ENCODE measurements around the gene SERPING1. TPM values are rescaled to one million over a fixed set of nuclear protein-coding genes. Genes with fewer than 3 reads are reported as not detected.

SERPING1 gene
- total RNA-seq: not detected

GRCh38 chr11:57597461-57597915 lies at the start of gene SERPING1:
Gene SERPING1 (plus strand): TSS chr11:57597685. CDS start chr11:57598271, 586 bp downstream.
- ChIA-PET CTCF (no interaction called here), POLR2A (interaction anchor here (0.6 kb wide), 1 partner anchor 178 kb away, joined by 5 read pairs; no protein-coding TSS in a partner anchor)

DNA sequence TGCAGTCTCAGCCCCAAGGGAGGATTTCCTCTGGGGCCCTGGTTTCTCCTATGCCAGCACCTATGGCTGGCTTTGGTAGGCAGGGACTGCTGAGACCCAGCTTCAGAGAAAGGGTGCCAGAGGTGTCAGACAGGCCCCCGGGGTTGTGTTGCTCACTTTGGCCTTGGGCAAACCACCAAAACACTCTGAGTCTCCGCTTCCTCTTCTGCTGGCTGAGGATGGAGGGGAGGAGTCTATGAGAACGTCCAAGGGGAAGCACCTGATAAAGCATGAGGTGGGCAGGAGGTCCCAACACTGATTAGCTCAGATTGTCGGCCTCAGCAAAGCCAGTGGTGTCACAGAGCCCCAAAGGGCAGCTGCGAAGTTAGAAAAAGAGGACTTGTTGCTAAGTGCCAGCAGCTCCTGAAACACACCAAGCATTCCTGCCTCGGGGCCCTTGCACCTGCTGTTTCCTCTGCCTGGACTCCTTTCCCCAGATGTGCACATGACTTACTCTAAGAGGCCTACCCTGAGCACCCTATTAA lies 49.6 kb upstream of the SERPING1 start:
- ChIA-PET CTCF (interaction anchor here (0.9 to 1.6 kb wide), 4 partner anchors 10 to 90 kb away, joined by 3 to 7 read pairs (median 4); partner anchors contain the start of gene UBE2L6), POLR2A (interaction anchor here (0.5 kb wide), 1 partner anchor 1025 kb away, joined by 6 read pairs; no protein-coding TSS in a partner anchor)

DNA sequence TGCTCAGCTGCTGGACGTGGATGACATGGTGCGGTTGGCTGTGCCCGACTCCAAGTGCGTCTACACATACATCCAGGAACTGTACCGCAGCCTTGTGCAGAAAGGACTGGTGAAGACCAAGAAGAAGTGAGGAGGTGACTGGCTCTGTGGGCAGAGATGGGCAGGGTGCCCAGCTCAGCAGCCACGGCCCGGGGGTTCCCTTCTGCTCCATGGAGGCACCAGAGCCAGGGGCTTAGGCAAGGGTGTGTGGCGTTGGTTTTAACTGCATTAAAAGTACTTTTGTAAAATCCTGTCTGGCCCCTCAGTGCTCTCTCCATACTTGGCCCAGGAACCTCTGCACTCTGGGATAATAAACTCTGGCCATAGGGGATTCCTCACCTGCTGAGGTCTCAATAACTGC lies 47.5 kb upstream of the SERPING1 start:
- ChIA-PET POLR2A (no interaction called here), CTCF (interaction anchor here (1.6 kb wide), 1 partner anchor 8 kb away, joined by 4 read pairs; no protein-coding TSS in a partner anchor)

- CTCF ChIA-PET: no interaction called here
Measured at GRCh38 chr11:57551941-57552340, 45.5 kb upstream of the SERPING1 start.

GRCh38 chr11:57552479-57552878 lies 45.0 kb upstream of the SERPING1 start:
- ChIA-PET POLR2A (no interaction called here), CTCF (no interaction called here)

More at GRCh38 chr11:57551941-57552340, 45.5 kb upstream of the SERPING1 start:
- POLR2A ChIA-PET: no interaction called here

DNA sequence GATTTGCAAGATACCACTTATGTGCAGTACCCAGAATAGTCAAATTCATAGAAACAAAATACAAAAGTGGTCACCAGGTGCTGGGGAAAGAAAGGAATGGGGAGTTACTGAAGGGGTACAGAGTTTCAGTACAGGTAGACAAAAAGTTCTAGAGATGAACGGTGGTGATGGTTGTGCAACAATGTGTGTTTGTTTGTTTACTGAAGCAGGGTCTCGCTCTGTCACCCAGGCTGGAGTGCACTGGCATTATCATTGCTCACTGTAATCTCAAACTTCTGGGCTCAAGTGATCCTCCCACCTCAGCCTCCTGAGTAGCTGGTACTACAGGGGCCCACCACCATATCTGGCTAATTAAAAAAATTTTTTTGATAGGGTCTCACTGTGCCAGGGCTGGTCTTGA lies 42.1 kb upstream of the SERPING1 start:
- ChIA-PET POLR2A (no interaction called here), CTCF (interaction anchor here (0.9 to 1.0 kb wide), 2 partner anchors 10 to 13 kb away, joined by 3 read pairs; no protein-coding TSS in a partner anchor)

DNA sequence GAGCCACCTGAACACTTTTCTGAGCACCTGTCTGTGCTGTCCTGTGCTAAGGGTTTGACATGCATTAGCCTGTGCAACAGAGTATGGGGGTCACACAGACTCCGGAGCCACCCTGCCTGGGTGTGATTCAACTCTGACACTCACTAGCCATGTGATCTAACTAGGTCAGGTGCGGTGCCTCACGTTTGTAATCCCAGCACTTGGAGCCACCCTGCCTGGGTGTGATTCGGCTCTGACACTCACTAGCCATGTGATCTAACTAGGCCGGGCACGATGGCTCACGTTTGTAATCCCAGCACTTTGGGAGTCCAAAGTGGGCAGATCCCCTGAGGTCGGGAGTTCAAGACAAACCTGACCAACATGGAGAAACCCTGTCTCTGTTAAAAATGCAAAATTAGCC lies 41.4 kb upstream of the SERPING1 start:
- CTCF ChIA-PET: interaction anchor here (0.9 kb wide), 2 partner anchors 12 kb away, joined by 3 to 4 read pairs; no protein-coding TSS in a partner anchor

DNA sequence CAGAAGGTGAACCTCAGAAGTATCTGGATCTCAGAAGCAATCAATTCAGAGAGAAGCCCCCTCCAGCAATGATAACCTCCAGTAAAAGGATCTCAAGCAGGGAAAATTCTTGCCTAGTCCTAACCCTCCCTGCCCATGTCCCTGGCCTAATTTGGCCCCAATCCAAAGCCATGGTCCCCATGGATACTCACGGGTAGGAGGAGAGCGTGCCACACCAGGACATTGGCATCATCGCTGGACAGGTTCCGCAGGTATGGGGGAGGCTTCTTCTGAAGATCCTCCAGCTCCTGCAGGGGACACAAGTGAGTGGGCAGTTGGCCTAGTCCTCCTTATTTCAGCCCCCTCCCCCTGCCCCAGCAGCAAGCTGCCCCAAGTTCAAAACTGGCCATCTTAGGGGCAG lies 37.3 kb upstream of the SERPING1 start:
- ChIA-PET POLR2A (interaction anchor here (0.5 kb wide), 1 partner anchor 15 kb away, joined by 3 read pairs; no protein-coding TSS in a partner anchor), CTCF (interaction anchor here (0.6 kb wide), 1 partner anchor 207 kb away, joined by 3 read pairs; no protein-coding TSS in a partner anchor)

More for the DNA sequence above, 41.4 kb upstream of the SERPING1 start:
- POLR2A ChIA-PET: no interaction called here

DNA sequence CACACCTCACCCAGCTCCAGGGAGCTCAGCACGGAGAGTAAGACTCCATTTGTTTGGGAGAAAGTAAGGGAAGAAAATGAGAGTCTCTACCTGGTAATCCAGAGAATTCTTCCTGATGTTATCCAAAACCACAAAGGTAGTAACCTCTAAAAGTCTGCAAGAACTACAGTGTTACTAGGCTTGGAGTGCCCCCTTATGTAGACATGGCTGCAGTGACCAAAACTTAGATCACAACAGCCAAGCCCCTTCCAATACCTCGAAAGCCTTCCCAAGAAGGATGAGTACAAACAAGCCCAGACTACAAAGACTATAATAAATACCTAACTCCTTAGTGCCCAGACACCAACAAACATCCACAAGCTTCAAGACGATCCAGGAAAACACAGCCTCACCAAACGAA lies 34.9 kb upstream of the SERPING1 start:
- CTCF ChIA-PET: interaction anchor here (1.9 kb wide), 1 partner anchor 82 kb away, joined by 5 read pairs; no protein-coding TSS in a partner anchor
- POLR2A ChIA-PET: interaction anchor here (0.6 to 0.7 kb wide), 2 partner anchors 86 to 97 kb away, joined by 4 to 5 read pairs; no protein-coding TSS in a partner anchor

DNA sequence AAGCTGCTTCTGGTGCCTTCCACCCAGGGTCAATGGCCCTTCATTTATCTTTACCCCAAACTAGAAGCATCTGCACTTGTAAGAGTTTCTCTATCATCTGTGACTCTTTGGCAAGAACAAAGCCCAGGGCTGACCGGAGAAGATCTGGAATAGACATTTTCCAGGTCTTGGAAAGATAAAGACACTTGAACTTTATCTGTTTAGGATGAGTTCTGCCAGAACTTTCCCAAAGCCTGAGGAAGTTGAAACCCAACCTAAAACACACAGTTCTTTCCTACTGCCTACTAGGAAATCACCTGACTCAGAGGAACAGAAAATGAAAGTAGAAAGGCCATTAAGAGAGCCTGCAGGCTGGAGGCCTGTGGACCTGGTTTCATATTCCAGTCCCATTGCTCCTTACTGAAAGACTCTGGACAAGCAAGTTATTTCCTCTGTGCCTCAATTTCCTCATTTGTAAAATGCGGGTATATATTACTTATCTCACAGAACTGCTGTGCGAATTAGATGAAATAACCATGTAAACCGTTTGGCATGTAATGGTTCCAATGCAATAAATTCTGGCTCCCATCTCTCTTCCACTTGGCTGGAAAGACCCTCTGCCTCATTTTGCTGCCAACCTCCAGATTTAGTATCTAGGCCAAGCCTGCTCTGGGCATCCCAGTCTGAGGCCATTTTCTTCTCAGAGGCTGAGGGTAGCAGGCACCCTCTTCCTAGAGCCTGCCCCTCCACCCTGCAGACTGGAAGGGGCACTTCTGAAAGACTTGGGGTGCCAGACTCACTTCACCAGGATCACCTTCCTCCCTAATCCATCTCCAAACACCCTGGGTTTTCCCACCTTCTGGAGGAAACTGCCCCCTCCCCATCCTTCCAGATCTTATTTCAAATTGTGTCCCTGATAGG lies 31.2 kb upstream of the SERPING1 start:
- POLR2A ChIA-PET: interaction anchor here (1.0 to 1.3 kb wide), 3 partner anchors 9 to 79 kb away, joined by 3 read pairs; no protein-coding TSS in a partner anchor
- CTCF ChIA-PET: interaction anchor here (1.3 to 3.5 kb wide), 2 partner anchors 59 to 79 kb away, joined by 3 to 38 read pairs; no protein-coding TSS in a partner anchor

DNA sequence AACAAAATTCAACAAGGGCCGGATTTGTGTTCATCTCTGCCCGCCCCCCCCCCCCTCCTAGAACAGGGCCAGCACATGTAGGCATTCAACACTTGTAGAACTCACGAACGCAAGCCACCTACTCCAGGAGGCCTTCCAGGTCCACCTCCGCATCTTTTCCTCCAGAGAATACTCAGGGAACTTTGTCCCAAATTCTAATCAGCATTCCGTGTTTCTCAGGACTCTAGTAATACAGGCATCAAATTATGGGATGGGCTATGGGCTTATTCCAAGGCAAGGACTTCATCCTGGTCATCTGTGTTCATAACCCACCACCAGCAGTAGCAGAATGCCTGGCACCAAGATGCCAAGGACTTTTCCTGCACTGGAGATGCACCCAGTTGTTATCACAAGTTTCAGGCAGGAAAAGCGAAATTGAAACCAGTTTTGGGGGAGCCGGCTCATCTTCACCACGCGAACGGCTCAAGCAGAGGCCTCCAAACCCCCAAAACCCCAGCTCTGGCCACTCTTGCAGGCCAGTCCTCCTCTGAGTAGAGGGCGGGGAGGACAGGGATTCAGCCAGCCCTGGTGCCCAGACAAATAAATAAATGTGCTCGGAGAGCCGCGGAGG lies 30.5 kb upstream of the SERPING1 start:
- ChIA-PET CTCF (interaction anchor here (1.1 to 3.5 kb wide), 10 partner anchors 19 to 145 kb away, joined by 3 to 47 read pairs (median 6); partner anchors contain the start of genes MED19 and TMX2), POLR2A (interaction anchor here (0.8 to 1.3 kb wide), 4 partner anchors 72 to 234 kb away, joined by 3 to 5 read pairs (median 3); no protein-coding TSS in a partner anchor)

DNA sequence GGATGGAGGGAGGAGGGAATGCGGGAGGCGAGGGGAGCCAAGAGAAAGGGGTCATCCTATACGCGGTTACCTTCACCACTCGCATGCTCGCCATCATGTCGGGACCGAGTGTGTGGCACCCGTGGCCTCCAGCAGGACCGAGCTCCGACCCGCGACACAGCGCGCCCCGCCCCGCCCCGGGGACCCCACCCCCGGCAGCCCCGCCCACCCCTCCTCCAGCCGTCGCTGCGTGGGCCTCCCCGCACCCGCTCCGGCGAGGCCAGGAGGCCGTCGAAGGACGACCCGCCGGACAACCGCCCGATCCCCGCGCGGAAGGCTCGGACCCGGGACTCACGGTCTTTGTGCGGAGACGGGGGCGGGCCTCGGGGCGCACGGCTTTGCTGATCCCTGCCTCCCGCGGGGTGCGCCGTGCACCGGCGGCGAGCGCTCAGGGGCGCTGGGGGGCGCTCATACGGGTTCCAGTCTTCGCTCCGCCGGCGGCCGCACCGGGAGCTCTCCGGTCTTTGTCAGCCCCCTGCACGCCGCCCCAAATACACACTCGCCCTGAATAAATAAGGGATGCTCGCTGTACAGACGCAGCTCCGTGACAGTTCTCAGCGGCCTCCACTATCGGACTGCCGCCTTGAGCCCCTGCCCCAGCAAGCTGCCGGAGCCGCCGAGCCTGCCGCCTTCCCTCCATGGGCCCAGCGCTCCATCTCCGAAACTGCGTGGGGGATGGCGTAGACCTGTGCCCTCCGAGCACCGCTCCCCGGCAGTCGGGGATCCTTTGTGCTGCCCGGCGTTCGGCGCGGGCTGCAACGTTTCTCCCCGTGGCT lies 29.8 kb upstream of the SERPING1 start, which contains the start of gene UBE2L6:
TSS of gene UBE2L6 (minus strand) at position 158 of the 815 bp plus-strand sequence. CDS start at position 97, 61 bp downstream.
- ChIA-PET CTCF (interaction anchor here (0.8 to 3.5 kb wide), 19 partner anchors 11 to 233 kb away, joined by 3 to 47 read pairs (median 4); partner anchors contain the start of genes MED19 and TMX2), POLR2A (interaction anchor here (0.8 to 1.5 kb wide), 5 partner anchors 71 to 233 kb away, joined by 3 to 5 read pairs (median 3); partner anchors contain the start of gene SSRP1)

DNA sequence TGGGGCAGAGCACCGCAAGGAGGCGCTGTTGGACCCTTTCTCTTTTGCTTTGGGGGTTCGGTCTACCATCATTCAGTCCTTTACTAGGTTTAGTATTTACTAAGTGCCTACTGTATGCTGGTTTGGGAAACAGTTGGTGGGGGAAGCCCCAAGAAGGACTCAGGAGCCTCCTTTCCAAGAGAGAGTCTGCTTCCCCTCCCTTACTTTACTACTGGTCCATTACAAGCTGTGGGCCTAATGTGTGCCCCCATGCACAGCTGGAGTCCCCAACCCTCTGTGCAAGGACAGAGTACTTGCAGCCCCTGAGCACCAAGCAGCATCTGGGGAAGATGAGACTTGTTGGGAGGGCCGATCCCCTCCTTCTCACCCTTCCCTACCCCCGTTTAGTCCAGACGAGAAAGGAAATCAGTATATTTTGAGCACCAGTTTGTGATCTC lies 29.1 kb upstream of the SERPING1 start:
- ChIA-PET POLR2A (interaction anchor here (1.2 to 1.5 kb wide), 2 partner anchors 79 to 233 kb away, joined by 3 read pairs; partner anchors contain the start of gene SSRP1), CTCF (interaction anchor here (0.6 to 3.5 kb wide), 20 partner anchors 12 to 233 kb away, joined by 3 to 47 read pairs (median 4); partner anchors contain the start of genes MED19 and TMX2)

DNA sequence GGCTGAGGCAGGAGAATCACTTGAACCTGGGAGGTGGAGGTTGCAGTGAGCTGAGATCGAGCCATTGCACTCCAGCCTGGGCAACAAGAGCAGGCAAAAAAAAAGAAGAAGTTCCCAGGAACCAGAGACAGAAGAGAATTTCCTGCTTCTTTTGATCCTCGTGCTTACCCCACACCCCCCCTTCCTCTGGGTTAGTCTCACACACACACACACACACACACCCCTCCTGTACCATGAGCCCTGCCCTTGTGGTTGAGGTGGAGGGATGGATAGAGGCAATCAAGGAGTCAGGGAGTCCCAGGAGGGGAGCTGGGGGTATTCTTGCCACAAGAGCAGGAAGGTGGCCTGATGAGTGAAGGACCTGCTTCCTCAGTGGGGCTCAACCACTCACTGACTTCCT lies 25.9 kb upstream of the SERPING1 start:
- CTCF ChIA-PET: interaction anchor here (0.7 to 1.4 kb wide), 2 partner anchors 72 to 73 kb away, joined by 3 to 7 read pairs; no protein-coding TSS in a partner anchor
- POLR2A ChIA-PET: interaction anchor here (0.7 kb wide), 1 partner anchor 55 kb away, joined by 3 read pairs; no protein-coding TSS in a partner anchor

DNA sequence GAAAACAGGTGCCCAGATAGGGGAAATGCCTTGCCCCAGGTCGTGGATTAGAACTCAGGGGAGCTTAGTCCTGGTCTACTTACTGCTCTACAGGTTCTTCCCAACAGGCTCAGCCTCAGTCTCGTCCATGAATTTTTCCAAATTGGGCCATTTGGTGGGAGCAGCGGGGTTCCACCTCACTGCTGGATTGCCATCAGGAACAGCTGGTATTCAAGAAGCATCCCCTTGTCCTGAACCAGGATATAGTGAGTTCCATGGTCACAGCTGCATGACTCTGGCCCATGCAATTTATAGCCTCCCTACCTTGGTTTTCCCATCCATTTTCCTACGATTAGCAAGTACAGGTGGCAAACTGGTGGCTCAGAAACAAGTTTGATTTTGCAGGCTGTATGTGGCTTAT lies 23.4 kb upstream of the SERPING1 start:
- POLR2A ChIA-PET: no interaction called here
- CTCF ChIA-PET: interaction anchor here (0.8 kb wide), 1 partner anchor 68 kb away, joined by 3 read pairs; no protein-coding TSS in a partner anchor

GRCh38 chr11:57584341-57584740 lies 13.1 kb upstream of the SERPING1 start:
- ChIA-PET CTCF (interaction anchor here (1.1 to 1.9 kb wide), 2 partner anchors 12 to 60 kb away, joined by 3 to 7 read pairs; no protein-coding TSS in a partner anchor), POLR2A (no interaction called here)

- CTCF ChIA-PET: no interaction called here
Measured at GRCh38 chr11:57585301-57585700, 12.2 kb upstream of the SERPING1 start.

More at GRCh38 chr11:57585301-57585700, 12.2 kb upstream of the SERPING1 start:
- POLR2A ChIA-PET: no interaction called here
